Fibroblast of the aortic adventitia (primary cell): ENCODE measurements around the gene RNASE4. TPM values are rescaled to one million over a fixed set of nuclear protein-coding genes. Genes with fewer than 3 reads are reported as not detected.
A peak's percentile ranks its signal among the peaks of the same experiment; 100 is the strongest.

ENCODE experiments used
- DNase-seq: peaks from one replicate; pipeline ENCODE4 v3.0.0-alpha.2; 2010; ENCODE audit warnings: low read depth
- H3K4me3 ChIP-seq: 2 replicates; pipeline ENCODE4 v1.5.1; 2011; ENCODE audit warnings: low read depth, mild to moderate bottlenecking, control low read depth, low read length, moderate library complexity
- CTCF ChIP-seq: IDR thresholded peaks from 2 replicates; pipeline ENCODE4 v1.5.1; 2011; ENCODE audit warnings: mild to moderate bottlenecking, low read length, control low read depth, inconsistent platforms; ENCODE audit not compliant: insufficient read depth
- total RNA-seq: library from RNA; depleted of rRNA; stranded (reverse); fragments of >200 nt; gene quantifications from 2 replicates; pipeline ENCODE4 v1.2.3, GENCODE V29; 2012; ENCODE audit warnings: low replicate concordance

RNASE4 gene
- total RNA-seq, 1 donor, result 24.1 TPM

GRCh38 chr14:20688167-20688839, 3.9 kb downstream of the RNASE4 start, which contains the start of gene ANG:
Gene ANG (plus strand): TSS chr14:20688764. CDS start chr14:20693565, 4,801 bp downstream.
- no peak for TF ChIP-seq CTCF
- no peak for DNase-seq
- no peak within 1 kb of the TSS for H3K4me3 ChIP-seq

- DNase-seq, result peak; percentile 86
- TF ChIP-seq CTCF, result peak; percentile 88
- no peak overlapping the region for H3K4me3 ChIP-seq
Measured at GRCh38 chr14:20690848-20691640, 6.7 kb downstream of the RNASE4 start.

GRCh38 chr14:20692116-20692751, 7.9 kb downstream of the RNASE4 start:
- DNase-seq, result no peak
- no peak for TF ChIP-seq CTCF
- H3K4me3 ChIP-seq, result no peak overlapping the region

- TF ChIP-seq CTCF, result no peak
- H3K4me3 ChIP-seq, result no peak overlapping the region
- no peak for DNase-seq
Measured at GRCh38 chr14:20696764-20697163, 12.4 kb downstream of the RNASE4 start.

- H3K4me3 ChIP-seq, result no peak overlapping the region
- TF ChIP-seq CTCF, result peak; percentile 81
- peak; percentile 78 for DNase-seq
Measured at GRCh38 chr14:20697273-20698017, 13.1 kb downstream of the RNASE4 start.

GRCh38 chr14:20698018-20698329, 13.6 kb downstream of the RNASE4 start:
- H3K4me3 ChIP-seq, result no peak overlapping the region
- no peak for TF ChIP-seq CTCF
- no peak for DNase-seq
